ENCODE data around the gene DESI1.

DESI1 gene

DNA sequence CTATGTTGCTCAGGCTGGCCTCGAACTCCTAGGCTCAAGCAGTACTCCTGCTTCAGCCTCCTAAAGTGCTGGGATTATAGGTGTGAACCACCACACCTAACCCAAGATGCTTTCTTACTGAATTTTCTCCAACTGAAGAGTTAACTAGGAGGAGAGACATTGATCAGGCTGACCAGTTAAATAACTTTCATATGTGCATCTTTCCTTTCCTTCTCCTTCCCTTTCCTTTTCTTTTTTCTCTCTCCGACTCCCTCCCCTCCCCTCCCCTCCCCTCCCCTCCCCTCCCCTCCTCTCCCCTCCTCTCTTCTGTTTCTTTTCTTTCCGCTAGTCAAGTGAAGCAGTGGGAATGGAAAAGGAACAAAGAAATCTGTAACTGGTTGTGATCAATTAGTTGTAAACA is 26.9 kb upstream of the DESI1 start:
- Histone ChIP-seq H3K9me2 (replicated peaks; ENCODE audit: insufficient read depth, low read length) (no peaks in the 10 kb centered on the region), H3K4me3 (ENCODE audit: insufficient read depth, low read length, poor library complexity, severe bottlenecking) (no peak overlapping the region), H3F3A (ENCODE audit: insufficient read depth) (no peaks in the 10 kb centered on the region), H3K79me2 (ENCODE audit: insufficient read depth, low read length) (peaks cover 5% of the 10 kb centered on the region; the same call in 1 of the 2 replicates), H3K27ac (ENCODE audit: low read depth, low read length) (no peak overlapping the region), H3K9ac (ENCODE audit: low read length) (no peak overlapping the region), H4K20me1 (ENCODE audit: low read depth, low read length) (no peaks in the 10 kb centered on the region), H3K4me2 (ENCODE audit: low read depth, low read length, poor library complexity, severe bottlenecking) (no peak overlapping the region), H3K9me3 (ENCODE audit: insufficient read depth, low read length) (no peaks in the 10 kb centered on the region), H2AFZ (ENCODE audit: low read depth, low read length, severe bottlenecking) (no peak overlapping the region), H3K27me3 (ENCODE audit: low read length) (no peaks in the 10 kb centered on the region), H3K36me3 (ENCODE audit: low read length) (peaks cover 24% of the 10 kb centered on the region)
- no peak for TF ChIP-seq CTCF (IDR thresholded peaks at IDR 0.05; ENCODE audit: insufficient read depth, low read length, poor library complexity, severe bottlenecking)
- TF ChIP-seq EZH2phosphoT487 (conservative IDR thresholded peaks at IDR 0.05; ENCODE audit: low read length), result no peak

- H3K27me3 ChIP-seq (ENCODE audit: low read length), result no peaks in the 10 kb centered on the region
- peaks cover 20% of the 10 kb centered on the region for H3K79me2 ChIP-seq (ENCODE audit: insufficient read depth, low read length)
- no peaks in the 10 kb centered on the region for H3K9me2 ChIP-seq (replicated peaks; ENCODE audit: insufficient read depth, low read length)
- no peak overlapping the region for H2AFZ ChIP-seq (ENCODE audit: low read depth, low read length, severe bottlenecking)
- H3K27ac ChIP-seq (ENCODE audit: low read depth, low read length), result no peak overlapping the region
- TF ChIP-seq CTCF (IDR thresholded peaks at IDR 0.05; ENCODE audit: insufficient read depth, low read length, poor library complexity, severe bottlenecking) (no peak), EZH2phosphoT487 (conservative IDR thresholded peaks at IDR 0.05; ENCODE audit: low read length) (no peak)
- H3F3A ChIP-seq (ENCODE audit: insufficient read depth), result no peaks in the 10 kb centered on the region
- no peak overlapping the region for H3K4me3 ChIP-seq (ENCODE audit: insufficient read depth, low read length, poor library complexity, severe bottlenecking)
- H3K9me3 ChIP-seq (ENCODE audit: insufficient read depth, low read length), result no peaks in the 10 kb centered on the region
- no peak overlapping the region for H3K9ac ChIP-seq (ENCODE audit: low read length)
- no peak overlapping the region for H3K4me2 ChIP-seq (ENCODE audit: low read depth, low read length, poor library complexity, severe bottlenecking)
- peaks cover 32% of the 10 kb centered on the region for H3K36me3 ChIP-seq (ENCODE audit: low read length)
- H4K20me1 ChIP-seq (ENCODE audit: low read depth, low read length), result no peaks in the 10 kb centered on the region
These were observed 21.7 kb upstream of the DESI1 start for GRCh38 chr22:41642331-41643110.

- no peak overlapping the region for H3K9ac ChIP-seq (ENCODE audit: low read length)
- no peaks in the 10 kb centered on the region for H3F3A ChIP-seq (ENCODE audit: insufficient read depth)
- peaks cover 36% of the 10 kb centered on the region for H3K36me3 ChIP-seq (ENCODE audit: low read length)
- H3K79me2 ChIP-seq (ENCODE audit: insufficient read depth, low read length), result peaks cover 20% of the 10 kb centered on the region
- no peaks in the 10 kb centered on the region for H4K20me1 ChIP-seq (ENCODE audit: low read depth, low read length)
- H3K9me2 ChIP-seq (replicated peaks; ENCODE audit: insufficient read depth, low read length), result no peaks in the 10 kb centered on the region
- no peaks in the 10 kb centered on the region for H3K9me3 ChIP-seq (ENCODE audit: insufficient read depth, low read length)
- H3K4me2 ChIP-seq (ENCODE audit: low read depth, low read length, poor library complexity, severe bottlenecking), result no peak overlapping the region
- H3K27ac ChIP-seq (ENCODE audit: low read depth, low read length), result no peak overlapping the region
- H3K27me3 ChIP-seq (ENCODE audit: low read length), result no peaks in the 10 kb centered on the region
- TF ChIP-seq EZH2phosphoT487 (conservative IDR thresholded peaks at IDR 0.05; ENCODE audit: low read length), result no peak
- no peak for TF ChIP-seq CTCF (IDR thresholded peaks at IDR 0.05; ENCODE audit: insufficient read depth, low read length, poor library complexity, severe bottlenecking)
- no peak overlapping the region for H3K4me3 ChIP-seq (ENCODE audit: insufficient read depth, low read length, poor library complexity, severe bottlenecking)
- no peak overlapping the region for H2AFZ ChIP-seq (ENCODE audit: low read depth, low read length, severe bottlenecking)
These were observed 21.0 kb upstream of the DESI1 start for GRCh38 chr22:41641854-41642253.
